Measurements from ENCODE around the gene LRRC36.

The LRRC36 gene

DNA sequence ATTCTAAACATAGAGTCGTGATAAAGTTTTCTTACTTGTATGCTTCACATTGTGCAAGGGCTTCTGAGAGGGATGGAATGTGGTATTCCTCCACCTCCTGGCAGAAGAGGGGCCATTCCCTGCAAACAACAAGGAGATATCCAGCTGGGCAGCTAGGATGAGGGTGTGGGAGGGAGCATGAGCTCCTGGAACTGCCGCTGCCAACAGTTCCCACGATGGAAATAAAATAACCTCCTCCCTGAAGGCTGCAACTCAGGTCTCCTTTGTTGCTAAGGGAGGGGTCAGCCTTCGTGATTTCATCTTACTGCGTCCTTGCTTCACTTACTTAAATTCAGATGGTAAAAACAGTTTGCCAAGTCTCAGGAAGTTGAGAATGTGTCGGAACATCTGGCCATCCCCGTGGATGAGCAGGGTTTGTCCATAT is 31.7 kb upstream of the LRRC36 start:
- no peaks in the 10 kb centered on the region for H3K36me3 ChIP-seq (ENCODE audit: insufficient read depth, low read length)
- H3K27me3 ChIP-seq (ENCODE audit: insufficient read depth, low read length, poor library complexity, severe bottlenecking) = no peaks in the 10 kb centered on the region
- no peaks in the 10 kb centered on the region for H3F3A ChIP-seq (ENCODE audit: low read depth)
- no peak overlapping the region for H3K4me3 ChIP-seq (ENCODE audit: low read length, poor library complexity, severe bottlenecking)
- no peak overlapping the region for H3K9ac ChIP-seq (ENCODE audit: low read depth, low read length, poor library complexity, severe bottlenecking)
- no peaks in the 10 kb centered on the region for H4K20me1 ChIP-seq (ENCODE audit: insufficient read depth, low read length, poor library complexity, severe bottlenecking)
- H3K79me2 ChIP-seq (ENCODE audit: insufficient read depth, low read length) = no peaks in the 10 kb centered on the region
- H3K9me2 ChIP-seq (replicated peaks; ENCODE audit: low read depth, low read length) = no peaks in the 10 kb centered on the region
- TF ChIP-seq CTCF (conservative IDR thresholded peaks at IDR 0.05; ENCODE audit: low read length) (no peak), EZH2phosphoT487 (IDR thresholded peaks at IDR 0.05; ENCODE audit: borderline replicate concordance) (no peak)
- no peak overlapping the region for H2AFZ ChIP-seq (ENCODE audit: low read length)
- H3K4me2 ChIP-seq (ENCODE audit: low read depth, low read length, poor library complexity, severe bottlenecking) = no peak overlapping the region
- peaks cover 11% of the 10 kb centered on the region for H3K4me1 ChIP-seq (ENCODE audit: insufficient read depth, low read length, poor library complexity, severe bottlenecking)
- no peaks in the 10 kb centered on the region for H3K9me3 ChIP-seq (ENCODE audit: insufficient read depth, low read depth, low read length)

DNA sequence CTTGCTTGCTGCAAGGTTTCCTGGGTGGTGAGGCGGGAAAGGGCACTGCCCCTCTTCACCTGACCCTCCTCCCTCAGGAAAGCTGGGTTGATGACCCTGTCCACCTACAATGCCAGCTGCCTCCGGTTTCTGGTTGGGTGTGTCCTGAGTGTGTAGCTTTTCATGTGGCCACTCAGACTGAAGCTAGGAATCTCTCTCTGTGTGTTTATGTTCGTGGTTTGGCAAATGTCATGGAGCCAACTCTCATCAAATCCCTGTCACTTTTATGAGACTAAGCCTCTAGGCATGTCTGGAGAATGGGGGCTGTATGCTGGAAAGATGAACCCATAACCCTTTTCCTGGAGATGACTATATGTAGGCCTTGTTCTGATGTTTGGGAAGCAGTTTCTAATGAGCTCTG is 30.2 kb upstream of the LRRC36 start:
- TF ChIP-seq CTCF (conservative IDR thresholded peaks at IDR 0.05; ENCODE audit: low read length) (no peak), EZH2phosphoT487 (IDR thresholded peaks at IDR 0.05; ENCODE audit: borderline replicate concordance) (no peak)
- H3K4me2 ChIP-seq (ENCODE audit: low read depth, low read length, poor library complexity, severe bottlenecking) = no peak overlapping the region
- no peak overlapping the region for H2AFZ ChIP-seq (ENCODE audit: low read length)

DNA sequence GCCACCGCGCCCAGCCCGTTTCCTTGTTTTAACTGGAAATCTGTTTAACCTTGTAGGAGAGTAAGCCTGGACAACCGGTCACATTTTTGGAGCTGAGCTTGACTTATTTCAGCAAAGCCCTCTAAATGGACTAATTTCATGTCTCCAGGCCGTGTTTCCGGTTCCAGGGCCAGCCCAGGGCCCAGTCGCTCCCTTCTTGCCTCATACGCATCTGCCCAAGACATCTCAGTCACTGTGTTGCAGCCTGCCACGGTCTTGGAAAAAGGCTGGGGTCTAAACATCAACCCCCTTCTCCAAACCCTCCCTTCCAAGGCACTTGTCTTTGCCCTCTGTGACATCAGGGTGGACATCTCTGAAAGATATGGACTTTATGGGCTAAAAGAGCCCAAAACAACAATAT is 28.3 kb upstream of the LRRC36 start:
- no peak overlapping the region for H3K4me3 ChIP-seq (ENCODE audit: low read length, poor library complexity, severe bottlenecking)

More for the DNA sequence above, 30.2 kb upstream of the LRRC36 start:
- no peaks in the 10 kb centered on the region for H3K4me1 ChIP-seq (ENCODE audit: insufficient read depth, low read length, poor library complexity, severe bottlenecking)
- H4K20me1 ChIP-seq (ENCODE audit: insufficient read depth, low read length, poor library complexity, severe bottlenecking) = no peaks in the 10 kb centered on the region
- H3K79me2 ChIP-seq (ENCODE audit: insufficient read depth, low read length) = no peaks in the 10 kb centered on the region
- H3F3A ChIP-seq (ENCODE audit: low read depth) = no peaks in the 10 kb centered on the region
- no peak overlapping the region for H3K9ac ChIP-seq (ENCODE audit: low read depth, low read length, poor library complexity, severe bottlenecking)
- H3K4me3 ChIP-seq (ENCODE audit: low read length, poor library complexity, severe bottlenecking) = no peak overlapping the region
- H3K36me3 ChIP-seq (ENCODE audit: insufficient read depth, low read length) = no peaks in the 10 kb centered on the region
- no peaks in the 10 kb centered on the region for H3K27me3 ChIP-seq (ENCODE audit: insufficient read depth, low read length, poor library complexity, severe bottlenecking)
- no peaks in the 10 kb centered on the region for H3K9me2 ChIP-seq (replicated peaks; ENCODE audit: low read depth, low read length)
- H3K9me3 ChIP-seq (ENCODE audit: insufficient read depth, low read depth, low read length) = no peaks in the 10 kb centered on the region

More for the DNA sequence above, 28.3 kb upstream of the LRRC36 start:
- H3K4me2 ChIP-seq (ENCODE audit: low read depth, low read length, poor library complexity, severe bottlenecking) = no peak overlapping the region
- no peaks in the 10 kb centered on the region for H3K79me2 ChIP-seq (ENCODE audit: insufficient read depth, low read length)
- no peaks in the 10 kb centered on the region for H3K9me2 ChIP-seq (replicated peaks; ENCODE audit: low read depth, low read length)
- H3K9ac ChIP-seq (ENCODE audit: low read depth, low read length, poor library complexity, severe bottlenecking) = no peak overlapping the region
- no peaks in the 10 kb centered on the region for H3F3A ChIP-seq (ENCODE audit: low read depth)
- H4K20me1 ChIP-seq (ENCODE audit: insufficient read depth, low read length, poor library complexity, severe bottlenecking) = no peaks in the 10 kb centered on the region
- TF ChIP-seq EZH2phosphoT487 (IDR thresholded peaks at IDR 0.05; ENCODE audit: borderline replicate concordance) (no peak), CTCF (conservative IDR thresholded peaks at IDR 0.05; ENCODE audit: low read length) (no peak)
- H3K27me3 ChIP-seq (ENCODE audit: insufficient read depth, low read length, poor library complexity, severe bottlenecking) = no peaks in the 10 kb centered on the region
- no peaks in the 10 kb centered on the region for H3K9me3 ChIP-seq (ENCODE audit: insufficient read depth, low read depth, low read length)
- no peaks in the 10 kb centered on the region for H3K36me3 ChIP-seq (ENCODE audit: insufficient read depth, low read length)
- H3K4me1 ChIP-seq (ENCODE audit: insufficient read depth, low read length, poor library complexity, severe bottlenecking) = no peaks in the 10 kb centered on the region
- no peak overlapping the region for H2AFZ ChIP-seq (ENCODE audit: low read length)

Measured in Loucy (cell line).